K562 (cell line): ENCODE data around the gene JUNB. TPM values are rescaled to one million over a fixed set of nuclear protein-coding genes. Genes with fewer than 3 reads are reported as not detected.

Source experiments
- ATAC-seq: fragments of 200-7000 bp; cut with Tn5 transposase; 3 replicates; pipeline ENCODE4 v1.9.1; 2020; ENCODE audit warnings: moderate library complexity
- BruUV-seq: library from RNA; stranded (reverse); fragments of 400-500 nt; replicated peaks from 2 replicates; lab custom pipeline; 2021; lab: Mats Ljungman, UMichigan
- CTCF ChIA-PET: fragments of 300-600 bp; formaldehyde crosslinking; extraction: SDS; loops from one replicate; lab custom pipeline; 2021; ENCODE audit warnings: low intra/inter-chr PET ratio; lab: Yijun Ruan, JAX
- POLR2A ChIA-PET: fragments of 300-600, 350-650 bp; sonication (Branson Sonifier 250); formaldehyde crosslinking; extraction: SDS; loops from one replicate; lab custom pipeline; 2021; ENCODE audit warnings: antibody characterized with exemption, inconsistent platforms; lab: Yijun Ruan, JAX
- DNase-seq, 4 experiments: peaks; one replicate each; pipeline versions ENCODE4 v3.0.0 to v3.0.0-alpha.2; 2011 to 2018; ENCODE audit warnings: low spot score in 3 of 4, mixed read lengths in 3 of 4; ENCODE audit errors: extremely low read depth in 1 of 4
- FAIRE-seq: peaks from 2 replicates; lab custom pipeline; 2011; peaks lifted over from hg19 to GRCh38; lab: Jason Lieb, UNC
- H2AFZ ChIP-seq: 2 replicates; pipeline ENCODE4 v1.6.0; 2011; ENCODE audit warnings: low read depth, low read length, control low read depth, inconsistent platforms
- H3K27ac ChIP-seq: fragments of 200-600 bp; 3 replicates; pipeline ENCODE4 v1.8.0; 2011; ENCODE audit warnings: low read depth, mild to moderate bottlenecking, control low read depth, inconsistent platforms, low read length, moderate library complexity, mixed read lengths; ENCODE audit errors: extremely low read depth
- H3K27me3 ChIP-seq, 2 experiments: fragments of 300-600 bp in 1 of 2; 2 replicates in 1 of 2; 3 replicates in 1 of 2; pipeline versions ENCODE4 v1.6.0 to v1.8.0; 2011; ENCODE audit warnings: inconsistent platforms in 2 of 2, low read length in 2 of 2, mild to moderate bottlenecking in 1 of 2, mixed read lengths in 1 of 2, moderate library complexity in 1 of 2; ENCODE audit not compliant: control insufficient read depth in 2 of 2, insufficient read depth in 2 of 2
- H3K36me3 ChIP-seq: fragments of 300-600 bp; 3 replicates; pipeline ENCODE4 v1.8.0; 2011; ENCODE audit warnings: mild to moderate bottlenecking, low read length, inconsistent platforms; ENCODE audit not compliant: control insufficient read depth, insufficient read depth
- H3K4me1 ChIP-seq, 2 experiments: fragments of 200-600 bp in 1 of 2; replicated peaks in 1 of 2; 2 replicates in 1 of 2; 3 replicates in 1 of 2; pipeline versions ENCODE4 v1.5.1 to v1.8.0; 2011; ENCODE audit warnings: inconsistent platforms in 2 of 2, low read length in 2 of 2, mild to moderate bottlenecking in 1 of 2, mixed read lengths in 1 of 2, moderate library complexity in 1 of 2; ENCODE audit not compliant: control insufficient read depth in 2 of 2, insufficient read depth in 2 of 2
- H3K4me2 ChIP-seq: 2 replicates; pipeline ENCODE4 v1.6.1; 2011; ENCODE audit warnings: low read length, control low read depth, inconsistent platforms, mixed read lengths; ENCODE audit not compliant: insufficient read depth
- H3K4me3 ChIP-seq: fragments of 200-600 bp; sonication (generic), shearing (Covaris generic); 2 replicates; pipeline ENCODE4 v1.5.1; 2016; ENCODE audit warnings: control low read depth, inconsistent platforms
- H3K79me2 ChIP-seq: fragments of 200-600 bp; 3 replicates; pipeline ENCODE4 v1.8.0; 2011; ENCODE audit warnings: low read length, inconsistent platforms; ENCODE audit not compliant: control insufficient read depth, insufficient read depth
- H3K9ac ChIP-seq, 2 experiments: 2 replicates each; pipeline versions ENCODE4 v1.6.0 to v1.6.1; 2011; ENCODE audit warnings: low read depth in 2 of 2, low read length in 2 of 2, control low read depth in 1 of 2, inconsistent platforms in 1 of 2, mild to moderate bottlenecking in 1 of 2, mixed read lengths in 1 of 2; ENCODE audit not compliant: insufficient read depth in 1 of 2
- H3K9me1 ChIP-seq: one replicate; pipeline ENCODE4 v1.6.0; 2011; ENCODE audit warnings: inconsistent platforms, mild to moderate bottlenecking, low read length, moderate library complexity; ENCODE audit not compliant: control insufficient read depth, insufficient read depth
- H3K9me3 ChIP-seq: replicated peaks from 2 replicates; pipeline ENCODE4 v1.5.1; 2011; ENCODE audit warnings: low read depth, low read length, inconsistent platforms; ENCODE audit not compliant: control insufficient read depth, insufficient read depth
- H4K20me1 ChIP-seq: replicated peaks from 2 replicates; pipeline ENCODE4 v1.6.1; 2011; ENCODE audit warnings: low read length, inconsistent platforms, mixed read lengths; ENCODE audit not compliant: control insufficient read depth, insufficient read depth
- BHLHE40 ChIP-seq: IDR thresholded peaks from 2 replicates; pipeline ENCODE4 v1.6.1; 2011; ENCODE audit warnings: low read length, improper control_type of control experiment
- BRD4 ChIP-seq: fragments of 200-600 bp; sonication (generic); IDR thresholded peaks from 2 replicates; pipeline ENCODE4 v1.6.1; 2017; ENCODE audit warnings: inconsistent platforms
- ETS1 ChIP-seq: conservative IDR thresholded peaks from 2 replicates; pipeline ENCODE4 v1.6.1; 2011; ENCODE audit warnings: low read depth, mild to moderate bottlenecking, low read length; ENCODE audit not compliant: control insufficient read depth
- FOXA1 ChIP-seq: fragments of 450-650 bp; IDR thresholded peaks from 2 replicates; pipeline ENCODE4 v1.6.1; 2016; ENCODE audit warnings: mild to moderate bottlenecking, borderline replicate concordance
- FOXA3 ChIP-seq, 2 experiments: fragments of 450-650 bp in 1 of 2; sonication (generic) in 1 of 2; formaldehyde crosslinking; IDR thresholded peaks in 1 of 2; conservative IDR thresholded peaks in 1 of 2; 2 replicates each; pipeline versions ENCODE4 v1.4.0 to v1.8.0; 2020 to 2022; ENCODE audit warnings: mild to moderate bottlenecking in 2 of 2, missing genetic modification reagents in 1 of 2
- GABPA ChIP-seq: fragments of 200-800 bp; sonication (Bioruptor generic); conservative IDR thresholded peaks from 2 replicates; pipeline ENCODE4 v1.6.1; 2016; ENCODE audit warnings: low read depth, missing genetic modification characterization, missing compliant biosample characterization
- GTF2E2 ChIP-seq: fragments of 200-800 bp; sonication (Bioruptor generic); IDR thresholded peaks from 2 replicates; pipeline ENCODE4 v1.6.1; 2016; ENCODE audit warnings: missing genetic modification characterization, missing compliant biosample characterization
- HDAC2 ChIP-seq: fragments of 450-650 bp; IDR thresholded peaks from 2 replicates; pipeline ENCODE4 v1.6.1; 2016; ENCODE audit warnings: mild to moderate bottlenecking
- MAZ ChIP-seq, 2 experiments: fragments of 450-650 bp in 1 of 2; sonication (generic) in 1 of 2; formaldehyde crosslinking; IDR thresholded peaks in 1 of 2; conservative IDR thresholded peaks in 1 of 2; 2 replicates each; pipeline versions ENCODE4 v1.4.0 to v1.5.0; 2020; ENCODE audit warnings: mild to moderate bottlenecking in 1 of 2, missing genetic modification reagents in 1 of 2
- MEF2D ChIP-seq: conservative IDR thresholded peaks from 2 replicates; pipeline ENCODE4 v1.6.1; 2016; ENCODE audit warnings: low read depth, missing genetic modification characterization, missing compliant biosample characterization
- POLR3G ChIP-seq: IDR thresholded peaks from 2 replicates; pipeline ENCODE4 v1.6.1; 2011; ENCODE audit not compliant: insufficient read length, insufficient replicate concordance; ENCODE audit errors: extremely low read depth
- RUNX1 ChIP-seq: sonication (generic); IDR thresholded peaks from 2 replicates; pipeline ENCODE4 v1.6.1; 2016; ENCODE audit warnings: antibody characterized with exemption, low read depth
- SAFB ChIP-seq: fragments of 200-400 bp; formaldehyde crosslinking; IDR thresholded peaks from 2 replicates; pipeline ENCODE4 v1.6.1; 2017; ENCODE audit warnings: low read depth, low read length, borderline replicate concordance
- XRCC5 ChIP-seq: fragments of 200-400 bp; formaldehyde crosslinking; IDR thresholded peaks from 2 replicates; pipeline ENCODE4 v1.6.1; 2017; ENCODE audit warnings: low read depth, mild to moderate bottlenecking, low read length
- ZC3H4 ChIP-seq: sonication (generic); formaldehyde crosslinking; IDR thresholded peaks from 2 replicates; pipeline ENCODE4 v1.9.0; 2021; ENCODE audit warnings: missing genetic modification reagents, borderline replicate concordance
- ZC3H8 ChIP-seq: fragments of 450-650 bp; IDR thresholded peaks from 2 replicates; pipeline ENCODE4 v1.6.1; 2017
- ZNF140 ChIP-seq: fragments of 250-450 bp; sonication (Bioruptor Pico); IDR thresholded peaks from 2 replicates; pipeline ENCODE4 v1.8.0; 2021; ENCODE audit warnings: moderate library complexity, mild to moderate bottlenecking, inconsistent platforms
- ZNF263 ChIP-seq: sonication (generic); formaldehyde crosslinking; IDR thresholded peaks from 2 replicates; pipeline ENCODE4 v1.8.0; 2022; ENCODE audit warnings: mild to moderate bottlenecking, missing genetic modification reagents, borderline replicate concordance
- WGBS: fragments of 100-300 bp; shearing (Covaris generic); methylation state at CpG from one replicate; pipeline ENCODE4 v1.1.6; 2016; ENCODE audit warnings: low coverage, mixed read lengths; ENCODE audit not compliant: insufficient coverage; ENCODE audit errors: missing lambda C conversion rate; 5-methylcytosine and 5-hydroxymethylcytosine counted together
- in situ Hi-C: fragments of 300-500 bp; cut with MboI; formaldehyde crosslinking; loops from 4 replicates; pipeline ENCODE4 v1.15.0; 2018; ENCODE audit warnings: inconsistent platforms, mixed read lengths
- intact Hi-C: fragments of 100-400 bp; cut with micrococcal nuclease; formaldehyde crosslinking; loops from 2 replicates; pipeline ENCODE4 v1.14.2; 2022
- polyA plus RNA-seq, 8 experiments: library from polyadenylated mRNA; depleted of rRNA in 4 of 8; stranded (reverse) in 5 of 8; unstranded in 3 of 8; fragments of >200 nt; fragmentation: Nextera tagmentation in 2 of 8; fragmentation: Illumina TruSeq in 1 of 8; extraction: Ambion mirVana in 2 of 8; extraction: Trizol in 1 of 8; gene quantifications; 2 replicates each; pipeline versions ENCODE4 v1.2.1 to v1.2.3, GENCODE V29; 2011 to 2014; ENCODE audit warnings: inconsistent platforms in 1 of 8, missing spikeins in 1 of 8
- total RNA-seq, 7 experiments: library from RNA; depleted of rRNA in 6 of 7; stranded (reverse); fragments of >200 nt in 6 of 7; fragmentation: Illumina TruSeq in 2 of 7; extraction: Trizol in 2 of 7; gene quantifications; 2 replicates each; pipeline versions ENCODE4 v1.2.1 to v1.2.3, GENCODE V29; 2011 to 2021; ENCODE audit warnings: low replicate concordance in 1 of 7
- TF ChIP-seq, protein P1 (sequence below): sonication (generic); formaldehyde crosslinking; IDR thresholded peaks from 2 replicates; pipeline ENCODE4 v1.8.0; 2022; ENCODE audit warnings: mild to moderate bottlenecking, missing genetic modification reagents

The JUNB gene
- total and polyA plus RNA-seq, 9 of the 15 experiments (the other 6 are each of a cell fraction or from before 2014, with no cell fraction given): 0.23 to 88.1 (median 13.1) TPM

DNA sequence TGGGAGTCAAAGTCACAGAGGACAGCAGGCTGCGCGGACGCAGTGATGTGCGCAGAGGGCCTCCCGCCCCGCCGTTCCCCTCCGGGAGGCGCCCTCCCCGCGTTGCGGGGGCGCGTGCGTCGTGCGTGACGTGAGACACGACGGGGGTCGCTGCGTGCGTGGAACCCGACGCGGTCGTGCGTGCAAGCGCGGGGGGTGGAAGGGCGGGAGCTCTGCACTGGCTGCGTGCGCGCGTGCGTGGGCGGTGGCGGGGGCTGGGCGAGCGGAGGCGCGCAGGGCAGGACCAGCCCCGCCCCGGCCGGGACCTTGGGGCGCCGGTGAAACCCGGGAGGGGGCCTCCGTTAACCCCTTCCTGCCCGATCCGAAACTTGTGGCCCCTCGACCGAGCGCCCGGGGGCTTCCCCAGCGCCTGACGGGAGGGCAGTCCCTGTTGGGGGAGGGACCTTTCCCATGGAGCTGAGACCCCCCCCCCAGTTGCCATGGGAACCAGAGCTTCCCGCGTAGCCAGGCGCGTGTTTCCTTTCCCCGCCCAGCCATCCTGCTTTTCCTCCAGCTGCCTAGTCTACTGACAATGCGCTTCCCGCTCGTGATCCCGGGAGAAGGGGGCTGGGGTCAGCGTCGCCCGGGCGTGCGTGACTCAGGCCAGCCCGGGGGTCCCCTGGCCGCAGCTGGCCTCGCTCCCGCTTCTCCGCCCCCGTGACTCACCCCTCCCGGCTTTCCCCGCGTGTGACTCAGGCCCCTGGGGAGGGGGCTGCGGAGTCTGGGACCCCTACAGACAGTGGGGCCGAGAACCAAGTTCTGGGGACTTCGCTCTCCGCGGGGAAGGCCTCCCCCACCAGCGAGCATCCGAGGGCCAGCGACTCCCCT lies 8.6 kb upstream of the JUNB start:
- H3K4me2 ChIP-seq: peak overlapping the region; percentile 78
- 2% methylated on average over 56 of the region's 88 CpGs for WGBS
- POLR2A ChIA-PET: interaction anchor here (1.0 to 2.2 kb wide), 3 partner anchors 9 to 98 kb away, joined by 3 to 39 read pairs (median 4); partner anchors contain the start of genes DNASE2 and JUNB
- TF ChIP-seq, protein P1, sequence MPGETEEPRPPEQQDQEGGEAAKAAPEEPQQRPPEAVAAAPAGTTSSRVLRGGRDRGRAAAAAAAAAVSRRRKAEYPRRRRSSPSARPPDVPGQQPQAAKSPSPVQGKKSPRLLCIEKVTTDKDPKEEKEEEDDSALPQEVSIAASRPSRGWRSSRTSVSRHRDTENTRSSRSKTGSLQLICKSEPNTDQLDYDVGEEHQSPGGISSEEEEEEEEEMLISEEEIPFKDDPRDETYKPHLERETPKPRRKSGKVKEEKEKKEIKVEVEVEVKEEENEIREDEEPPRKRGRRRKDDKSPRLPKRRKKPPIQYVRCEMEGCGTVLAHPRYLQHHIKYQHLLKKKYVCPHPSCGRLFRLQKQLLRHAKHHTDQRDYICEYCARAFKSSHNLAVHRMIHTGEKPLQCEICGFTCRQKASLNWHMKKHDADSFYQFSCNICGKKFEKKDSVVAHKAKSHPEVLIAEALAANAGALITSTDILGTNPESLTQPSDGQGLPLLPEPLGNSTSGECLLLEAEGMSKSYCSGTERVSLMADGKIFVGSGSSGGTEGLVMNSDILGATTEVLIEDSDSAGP (CRISPR knock-in tag): no peak
- TF ChIP-seq ZNF140 (CRISPR knock-in tag) (no peak), MEF2D (no peak), ETS1 (peak; percentile 58; the same call in 1 of the 2 replicates), RUNX1 (peak; percentile 73; the same call in 1 of the 2 replicates), GTF2E2 (tag) (no peak), ZC3H4 (CRISPR knock-in tag) (no peak), ZC3H8 (no peak), HDAC2 (peak; percentile 78; the same call in 1 of the 2 replicates), GABPA (tag) (peak; percentile 31; the same call in 1 of the 2 replicates), FOXA1 (no peak), SAFB (peak; percentile 100), XRCC5 (peak; percentile 71; the same call in 1 of the 2 replicates), POLR3G (no peak), FOXA3 (CRISPR knock-in tag; conservative IDR thresholded peaks at IDR 0.05 in 1 of 2, IDR thresholded peaks at IDR 0.05 in 1 of 2) (peak in 1 of 2 experiments; percentile 13; a peak in 1 of 4 replicates), BHLHE40 (peak; percentile 82), BRD4 (peak; percentile 79; the same call in 1 of the 2 replicates), ZNF263 (CRISPR knock-in tag) (no peak), MAZ (CRISPR knock-in tag; conservative IDR thresholded peaks at IDR 0.05 in 1 of 2, IDR thresholded peaks at IDR 0.05 in 1 of 2) (peak; percentile 94 to 99)

More for the DNA sequence above, 8.6 kb upstream of the JUNB start:
- CTCF ChIA-PET: interaction anchor here (0.7 kb wide), 1 partner anchor 183 kb away, joined by 3 read pairs; no protein-coding TSS in a partner anchor
- H3K4me3 ChIP-seq: peak overlapping the region; percentile 43
- no peaks in the 10 kb centered on the region for H3K9me1 ChIP-seq
- H3K9ac ChIP-seq: peak overlapping the region; percentile 72 to 91
- H3K79me2 ChIP-seq: no peaks in the 10 kb centered on the region
- peak overlapping the region; percentile 97 for H3K27ac ChIP-seq
- H3K9me3 ChIP-seq: no peaks in the 10 kb centered on the region
- H3K4me1 ChIP-seq: peaks cover 64 to 76% of the 10 kb centered on the region in 2 experiments
- FAIRE-seq (no peak), ATAC-seq (peak; percentile 65), DNase-seq (peak; percentile 84 to 89 (median 87))
- intact Hi-C loops (no loop called here), in situ Hi-C loops (no loop called here)
- BruUV-seq: no TSS peak
- H4K20me1 ChIP-seq: no peaks in the 10 kb centered on the region
- peak overlapping the region; percentile 93 for H2AFZ ChIP-seq
- H3K27me3 ChIP-seq: no peaks in the 10 kb centered on the region
- no peaks in the 10 kb centered on the region for H3K36me3 ChIP-seq
